Osteocyte (in vitro differentiated cells): ENCODE data around the gene HTR6. TPM values are rescaled to one million over a fixed set of nuclear protein-coding genes. Genes with fewer than 3 reads are reported as not detected.

Experiments used
- DNase-seq: peaks from one replicate; pipeline ENCODE4 v3.0.0; 2021; ENCODE audit warnings: mixed read lengths; ENCODE audit not compliant: unreplicated experiment; ENCODE audit errors: extremely low spot score
- H3K27ac Mint-ChIP-seq: one replicate; pipeline ENCODE4 v1.8.0; 2021; ENCODE audit warnings: mild to moderate bottlenecking, mixed read lengths; ENCODE audit not compliant: unreplicated experiment
- H3K27me3 Mint-ChIP-seq: one replicate; pipeline ENCODE4 v1.8.0; 2021; ENCODE audit warnings: mixed read lengths; ENCODE audit not compliant: unreplicated experiment
- H3K36me3 Mint-ChIP-seq: one replicate; pipeline ENCODE4 v1.8.0; 2021; ENCODE audit warnings: mixed read lengths; ENCODE audit not compliant: unreplicated experiment
- H3K4me1 Mint-ChIP-seq: one replicate; pipeline ENCODE4 v1.8.0; 2021; ENCODE audit warnings: mixed read lengths; ENCODE audit not compliant: unreplicated experiment
- H3K4me3 Mint-ChIP-seq: one replicate; pipeline ENCODE4 v1.8.0; 2021; ENCODE audit warnings: mild to moderate bottlenecking, moderate library complexity, mixed read lengths; ENCODE audit not compliant: unreplicated experiment
- H3K9me3 Mint-ChIP-seq: one replicate; pipeline ENCODE4 v1.8.0; 2021; ENCODE audit warnings: mixed read lengths; ENCODE audit not compliant: unreplicated experiment
- CTCF ChIP-seq: fragments of 200-600 bp; sonication (generic); IDR thresholded peaks from 2 replicates; pipeline ENCODE4 v1.5.0; 2021; ENCODE audit warnings: antibody characterized with exemption, mild to moderate bottlenecking, moderate library complexity
- total RNA-seq: library from RNA; stranded (reverse); gene quantifications from 2 replicates; pipeline ENCODE4 v1.2.1, GENCODE V29; 2021

The HTR6 gene
- total RNA-seq, 1 donor from 2014 or later = 0.16 TPM

GRCh38 chr1:19690342-19690741 is 25.7 kb downstream of the HTR6 start:
- Mint-ChIP-seq H3K27ac (no peak overlapping the region), H3K27me3 (no peaks in the 10 kb centered on the region), H3K36me3 (peaks cover 16% of the 10 kb centered on the region), H3K4me1 (no peaks in the 10 kb centered on the region), H3K4me3 (no peak overlapping the region), H3K9me3 (no peaks in the 10 kb centered on the region)
- DNase-seq = no peak
- TF ChIP-seq CTCF = no peak

- no peak for DNase-seq
Measured at GRCh38 chr1:19694298-19694697, 29.6 kb downstream of the HTR6 start.

GRCh38 chr1:19695772-19696171 is 31.1 kb downstream of the HTR6 start:
- TF ChIP-seq CTCF = no peak
- Mint-ChIP-seq H3K9me3 (no peaks in the 10 kb centered on the region), H3K4me3 (no peak overlapping the region), H3K27me3 (no peaks in the 10 kb centered on the region), H3K36me3 (peaks cover 17% of the 10 kb centered on the region), H3K27ac (no peak overlapping the region), H3K4me1 (no peaks in the 10 kb centered on the region)
- no peak for DNase-seq

More at GRCh38 chr1:19694298-19694697, 29.6 kb downstream of the HTR6 start:
- Mint-ChIP-seq H3K27me3 (no peaks in the 10 kb centered on the region), H3K27ac (no peak overlapping the region), H3K36me3 (peaks cover 15% of the 10 kb centered on the region), H3K9me3 (no peaks in the 10 kb centered on the region), H3K4me1 (no peaks in the 10 kb centered on the region), H3K4me3 (no peak overlapping the region)
- TF ChIP-seq CTCF = no peak

GRCh38 chr1:19696820-19697219 is 32.1 kb downstream of the HTR6 start:
- Mint-ChIP-seq H3K27me3 (no peaks in the 10 kb centered on the region), H3K4me1 (no peaks in the 10 kb centered on the region), H3K9me3 (no peaks in the 10 kb centered on the region), H3K4me3 (no peak overlapping the region), H3K27ac (no peak overlapping the region), H3K36me3 (peaks cover 13% of the 10 kb centered on the region)
- no peak for DNase-seq
- no peak for TF ChIP-seq CTCF

GRCh38 chr1:19698181-19698580 is 33.5 kb downstream of the HTR6 start:
- Mint-ChIP-seq H3K4me3 (no peak overlapping the region), H3K27me3 (no peaks in the 10 kb centered on the region), H3K4me1 (no peaks in the 10 kb centered on the region), H3K27ac (no peak overlapping the region), H3K36me3 (peaks cover 13% of the 10 kb centered on the region), H3K9me3 (no peaks in the 10 kb centered on the region)
- DNase-seq = no peak
- no peak for TF ChIP-seq CTCF
